DOHH2 (cell line): Measurements from ENCODE around the gene SCRN2.

Source experiments
- H3F3A ChIP-seq: fragments of 200-600 bp; sonication (generic), shearing (Covaris generic); 2 replicates; pipeline ENCODE4 v1.6.0; 2016; ENCODE audit warnings: antibody characterized with exemption, mild to moderate bottlenecking; ENCODE audit not compliant: control insufficient read depth, insufficient read depth
- H3K27ac ChIP-seq: fragments of 200-600 bp; sonication (generic); 2 replicates; pipeline ENCODE4 v1.5.1; 2014; ENCODE audit warnings: low read depth, mild to moderate bottlenecking, low read length, moderate library complexity
- H3K27me3 ChIP-seq: fragments of 200-600 bp; sonication (generic); 2 replicates; pipeline ENCODE4 v1.6.1; 2014; ENCODE audit warnings: mild to moderate bottlenecking, low read length, mixed read lengths; ENCODE audit not compliant: control insufficient read depth
- H3K36me3 ChIP-seq: fragments of 200-600 bp; sonication (generic); 2 replicates; pipeline ENCODE4 v1.6.1; 2014; ENCODE audit warnings: mild to moderate bottlenecking, low read length, moderate library complexity, mixed read lengths; ENCODE audit not compliant: control insufficient read depth
- H3K4me1 ChIP-seq: fragments of 200-600 bp; sonication (generic); 2 replicates; pipeline ENCODE4 v1.6.1; 2014; ENCODE audit warnings: mild to moderate bottlenecking, low read length, mixed read lengths; ENCODE audit not compliant: control insufficient read depth
- H3K4me2 ChIP-seq: fragments of 200-600 bp; sonication (generic); 2 replicates; pipeline ENCODE4 v1.6.0; 2014; ENCODE audit warnings: mild to moderate bottlenecking, low read length, moderate library complexity
- H3K4me3 ChIP-seq: fragments of 200-600 bp; sonication (generic); 2 replicates; pipeline ENCODE4 v1.5.1; 2014; ENCODE audit warnings: mild to moderate bottlenecking, low read length, mixed read lengths
- H3K79me2 ChIP-seq: fragments of 200-600 bp; sonication (generic); 2 replicates; pipeline ENCODE4 v1.6.1; 2014; ENCODE audit warnings: mild to moderate bottlenecking, low read length, mixed read lengths; ENCODE audit not compliant: control insufficient read depth
- H3K9me2 ChIP-seq: fragments of 200-600 bp; sonication (generic); replicated peaks from 2 replicates; pipeline ENCODE4 v1.6.1; 2014; ENCODE audit warnings: mild to moderate bottlenecking, low read length, mixed read lengths; ENCODE audit not compliant: control insufficient read depth
- H3K9me3 ChIP-seq: fragments of 200-600 bp; sonication (generic); 2 replicates; pipeline ENCODE4 v1.6.1; 2014; ENCODE audit warnings: antibody characterized with exemption, low read length, mixed read lengths; ENCODE audit not compliant: control insufficient read depth, insufficient read depth
- H4K20me1 ChIP-seq: fragments of 200-600 bp; sonication (generic); 2 replicates; pipeline ENCODE4 v1.6.0; 2014; ENCODE audit warnings: low read depth, mild to moderate bottlenecking, antibody characterized with exemption, low read length, moderate library complexity; ENCODE audit not compliant: control insufficient read depth, insufficient read depth
- CTCF ChIP-seq: fragments of 200-600 bp; sonication (generic); IDR thresholded peaks from one replicate; pipeline ENCODE4 v1.5.1; 2014; ENCODE audit warnings: antibody characterized with exemption, mild to moderate bottlenecking, low read depth, low read length; ENCODE audit not compliant: poor library complexity, severe bottlenecking
- EZH2phosphoT487 ChIP-seq: fragments of 200-600 bp; sonication (generic); IDR thresholded peaks from 2 replicates; pipeline ENCODE4 v1.6.1; 2017; ENCODE audit warnings: borderline replicate concordance, mild to moderate bottlenecking, antibody characterized with exemption, low read length, moderate library complexity, mixed read lengths

SCRN2 gene

GRCh38 chr17:47882695-47883588 lies 41.9 kb upstream of the SCRN2 start:
- H3K79me2 ChIP-seq = no peaks in the 10 kb centered on the region
- H3K4me1 ChIP-seq = no peaks in the 10 kb centered on the region
- no peak overlapping the region for H3K4me3 ChIP-seq
- TF ChIP-seq CTCF = no peak
- no peak for TF ChIP-seq EZH2phosphoT487
- no peak overlapping the region for H3K4me2 ChIP-seq
- no peaks in the 10 kb centered on the region for H3K36me3 ChIP-seq
- H3K9me2 ChIP-seq = no peaks in the 10 kb centered on the region
- no peaks in the 10 kb centered on the region for H3F3A ChIP-seq
- H3K9me3 ChIP-seq = no peaks in the 10 kb centered on the region
- no peak overlapping the region for H3K27ac ChIP-seq
- H3K27me3 ChIP-seq = peaks cover 29% of the 10 kb centered on the region
- H4K20me1 ChIP-seq = no peaks in the 10 kb centered on the region

DNA sequence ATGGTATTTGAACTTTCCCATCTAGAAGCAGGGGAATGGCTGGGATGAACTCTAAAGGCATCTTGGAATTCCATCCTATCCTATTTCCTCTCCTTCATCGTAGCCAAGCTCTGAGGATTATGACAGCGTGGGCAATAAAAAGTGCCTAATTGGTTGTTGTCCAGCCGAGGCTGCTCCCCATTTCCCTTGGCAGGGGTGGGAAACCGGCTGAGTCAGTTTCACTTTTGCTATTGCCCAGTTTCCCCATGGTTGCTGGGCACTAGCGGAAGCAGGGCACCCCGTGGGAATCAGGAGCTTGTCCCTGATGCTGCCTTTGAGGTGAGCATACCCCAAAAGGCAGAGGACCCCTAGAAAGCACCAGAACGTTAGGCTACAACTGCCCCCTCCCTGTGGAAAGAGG lies 41.2 kb upstream of the SCRN2 start:
- peaks cover 33% of the 10 kb centered on the region for H3K27me3 ChIP-seq
- TF ChIP-seq EZH2phosphoT487 (no peak), CTCF (no peak)

GRCh38 chr17:47879776-47880454 lies 38.8 kb upstream of the SCRN2 start:
- no peaks in the 10 kb centered on the region for H3K9me2 ChIP-seq
- no peaks in the 10 kb centered on the region for H3K9me3 ChIP-seq
- H3F3A ChIP-seq = no peaks in the 10 kb centered on the region
- H3K79me2 ChIP-seq = no peaks in the 10 kb centered on the region
- H3K4me2 ChIP-seq = no peak overlapping the region
- no peak overlapping the region for H3K4me3 ChIP-seq
- H3K27me3 ChIP-seq = peaks cover 36% of the 10 kb centered on the region
- no peaks in the 10 kb centered on the region for H3K36me3 ChIP-seq
- no peak for TF ChIP-seq CTCF
- no peak for TF ChIP-seq EZH2phosphoT487
- 0 out of 2 replicates have a peak, but pooled peaks cover 3% of the 10 kb centered on the region for H3K4me1 ChIP-seq
- no peaks in the 10 kb centered on the region for H4K20me1 ChIP-seq
- no peak overlapping the region for H3K27ac ChIP-seq

More for the DNA sequence above, 41.2 kb upstream of the SCRN2 start:
- Histone ChIP-seq H3K36me3 (no peaks in the 10 kb centered on the region), H3K9me3 (no peaks in the 10 kb centered on the region), H3K9me2 (no peaks in the 10 kb centered on the region), H3K79me2 (no peaks in the 10 kb centered on the region), H3K4me3 (no peak overlapping the region), H3K27ac (no peak overlapping the region), H3K4me1 (0 out of 2 replicates have a peak, but pooled peaks cover 3% of the 10 kb centered on the region), H3K4me2 (no peak overlapping the region), H4K20me1 (no peaks in the 10 kb centered on the region), H3F3A (no peaks in the 10 kb centered on the region)
